K562 (cell line): ENCODE results near the gene KLRC3. TPM values are rescaled to one million over a fixed set of nuclear protein-coding genes. Genes with fewer than 3 reads are reported as not detected.

Source experiments
- BHLHE40 ChIP-seq: IDR thresholded peaks from 2 replicates; pipeline ENCODE4 v1.6.1; 2011; ENCODE audit warnings: low read length, improper control_type of control experiment
- CAMTA2 ChIP-seq: fragments of 250-450 bp; sonication (Bioruptor Pico); conservative IDR thresholded peaks from 2 replicates; pipeline ENCODE4 v1.5.1; 2022
- CBFB ChIP-seq: sonication (generic); formaldehyde crosslinking; IDR thresholded peaks from 2 replicates; pipeline ENCODE4 v1.4.0; 2020; ENCODE audit warnings: mild to moderate bottlenecking, missing genetic modification reagents
- EWSR1 ChIP-seq: fragments of 450-650 bp; IDR thresholded peaks from 2 replicates; pipeline ENCODE4 v1.6.1; 2018; ENCODE audit warnings: borderline replicate concordance, mild to moderate bottlenecking, low read depth, moderate library complexity; ENCODE audit not compliant: partially characterized antibody
- FOXA1 ChIP-seq: fragments of 450-650 bp; IDR thresholded peaks from 2 replicates; pipeline ENCODE4 v1.6.1; 2016; ENCODE audit warnings: mild to moderate bottlenecking, borderline replicate concordance
- FOXK1 ChIP-seq: sonication (generic); formaldehyde crosslinking; IDR thresholded peaks from 2 replicates; pipeline ENCODE4 v1.8.0; 2022; ENCODE audit warnings: missing genetic modification reagents, mild to moderate bottlenecking, borderline replicate concordance
- FUS ChIP-seq: fragments of 200-400 bp; formaldehyde crosslinking; optimal IDR thresholded peaks from 2 replicates; pipeline ENCODE3; 2017; ENCODE audit warnings: low read depth, low read length
- GATAD2B ChIP-seq: fragments of 450-650 bp; IDR thresholded peaks from 2 replicates; pipeline ENCODE4 v1.6.1; 2017; ENCODE audit warnings: mild to moderate bottlenecking, borderline replicate concordance
- HNRNPL ChIP-seq: fragments of 200-400 bp; formaldehyde crosslinking; IDR thresholded peaks from 2 replicates; pipeline ENCODE4 v1.6.1; 2017; ENCODE audit warnings: low read depth, mild to moderate bottlenecking, low read length
- HNRNPLL ChIP-seq: fragments of 200-400 bp; formaldehyde crosslinking; IDR thresholded peaks from 2 replicates; pipeline ENCODE4 v1.6.1; 2017; ENCODE audit warnings: low read length, low read depth, mild to moderate bottlenecking; ENCODE audit not compliant: poor library complexity, severe bottlenecking
- JUND ChIP-seq, 2 experiments: IDR thresholded peaks; 2 replicates in 1 of 2; 3 replicates in 1 of 2; pipeline ENCODE4 v1.6.1; 2011; ENCODE audit warnings: borderline replicate concordance in 2 of 2, low read depth in 2 of 2, low read length in 2 of 2, improper control_type of control experiment in 1 of 2, missing biosample characterization in 1 of 2, missing genetic modification characterization in 1 of 2, missing genetic modification reagents in 1 of 2
- L3MBTL2 ChIP-seq: fragments of 450-650 bp; IDR thresholded peaks from 2 replicates; pipeline ENCODE4 v1.6.1; 2016; ENCODE audit warnings: mild to moderate bottlenecking, moderate library complexity
- MBD2 ChIP-seq: sonication (generic); IDR thresholded peaks from 2 replicates; pipeline ENCODE4 v1.6.1; 2016; ENCODE audit warnings: low read depth, borderline replicate concordance
- NFATC3 ChIP-seq: fragments of 450-650 bp; IDR thresholded peaks from 2 replicates; pipeline ENCODE4 v1.6.1; 2017; ENCODE audit warnings: mild to moderate bottlenecking
- NFIX ChIP-seq: fragments of 250-450 bp; sonication (Bioruptor Pico); IDR thresholded peaks from 2 replicates; pipeline ENCODE4 v1.4.0; 2020; ENCODE audit warnings: low read depth, mild to moderate bottlenecking, moderate library complexity
- NFRKB ChIP-seq: fragments of 450-650 bp; IDR thresholded peaks from 2 replicates; pipeline ENCODE4 v1.6.1; 2016; ENCODE audit warnings: low read depth
- POLR2AphosphoS2 ChIP-seq: IDR thresholded peaks from 2 replicates; pipeline ENCODE4 v1.6.1; 2012; ENCODE audit warnings: low read length, improper control_type of control experiment
- SREBF1 ChIP-seq: fragments of 150-350 bp; IDR thresholded peaks from 2 replicates; pipeline ENCODE4 v1.6.1; 2014; ENCODE audit warnings: antibody characterized with exemption, low read depth, low read length, borderline replicate concordance
- TEAD4 ChIP-seq, 2 experiments: sonication (generic) in 1 of 2; formaldehyde crosslinking in 1 of 2; IDR thresholded peaks; 2 replicates each; pipeline versions ENCODE4 v1.6.1 to v1.8.0; 2012 to 2022; ENCODE audit warnings: borderline replicate concordance in 1 of 2, inconsistent platforms in 1 of 2, low read length in 1 of 2, mild to moderate bottlenecking in 1 of 2, missing genetic modification reagents in 1 of 2
- XRCC5 ChIP-seq: fragments of 200-400 bp; formaldehyde crosslinking; IDR thresholded peaks from 2 replicates; pipeline ENCODE4 v1.6.1; 2017; ENCODE audit warnings: low read depth, mild to moderate bottlenecking, low read length
- ZBTB1 ChIP-seq: sonication (generic); formaldehyde crosslinking; IDR thresholded peaks from 2 replicates; pipeline ENCODE4 v1.8.1; 2023; ENCODE audit warnings: missing genetic modification reagents, low read depth, mild to moderate bottlenecking, borderline replicate concordance
- ZBTB17 ChIP-seq: fragments of 450-650 bp; formaldehyde crosslinking; IDR thresholded peaks from 2 replicates; pipeline ENCODE4 v1.4.0; 2020; ENCODE audit warnings: mild to moderate bottlenecking
- ZBTB43 ChIP-seq: sonication (generic); formaldehyde crosslinking; IDR thresholded peaks from 2 replicates; pipeline ENCODE4 v1.8.0; 2023; ENCODE audit warnings: mild to moderate bottlenecking, missing genetic modification reagents
- ZC3H11A ChIP-seq: IDR thresholded peaks from 2 replicates; pipeline ENCODE4 v1.6.1; 2012; ENCODE audit warnings: low read depth, low read length, improper control_type of control experiment
- ZKSCAN3 ChIP-seq: fragments of 250-450 bp; sonication (Bioruptor Pico); IDR thresholded peaks from 2 replicates; pipeline ENCODE4 v1.4.0; 2020
- ZNF561 ChIP-seq: fragments of 450-650 bp; formaldehyde crosslinking; conservative IDR thresholded peaks from 2 replicates; pipeline ENCODE4 v1.4.0; 2020; ENCODE audit warnings: mild to moderate bottlenecking, moderate library complexity
- ZNF778 ChIP-seq: fragments of 450-650 bp; formaldehyde crosslinking; IDR thresholded peaks from 2 replicates; pipeline ENCODE4 v1.4.0; 2020; ENCODE audit warnings: mild to moderate bottlenecking, moderate library complexity
- ZNF79 ChIP-seq: fragments of 250-450 bp; sonication (Bioruptor Pico); IDR thresholded peaks from 2 replicates; pipeline ENCODE4 v1.4.0; 2020; ENCODE audit warnings: low read depth, mild to moderate bottlenecking, moderate library complexity
- ZNF830 ChIP-seq: fragments of 250-450 bp; sonication (Bioruptor Pico); IDR thresholded peaks from 2 replicates; pipeline ENCODE4 v1.5.0; 2021; ENCODE audit warnings: mild to moderate bottlenecking
- polyA plus RNA-seq, 8 experiments: library from polyadenylated mRNA; depleted of rRNA in 4 of 8; stranded (reverse) in 5 of 8; unstranded in 3 of 8; fragments of >200 nt; fragmentation: Nextera tagmentation in 2 of 8; fragmentation: Illumina TruSeq in 1 of 8; extraction: Ambion mirVana in 2 of 8; extraction: Trizol in 1 of 8; gene quantifications; 2 replicates each; pipeline versions ENCODE4 v1.2.1 to v1.2.3, GENCODE V29; 2011 to 2014; ENCODE audit warnings: inconsistent platforms in 1 of 8, missing spikeins in 1 of 8
- total RNA-seq, 7 experiments: library from RNA; depleted of rRNA in 6 of 7; stranded (reverse); fragments of >200 nt in 6 of 7; fragmentation: Illumina TruSeq in 2 of 7; extraction: Trizol in 2 of 7; gene quantifications; 2 replicates each; pipeline versions ENCODE4 v1.2.1 to v1.2.3, GENCODE V29; 2011 to 2021; ENCODE audit warnings: low replicate concordance in 1 of 7

The KLRC3 gene
- total and polyA plus RNA-seq, 9 of the 15 experiments (the other 6 are each of a cell fraction or from before 2014, with no cell fraction given), result 0.09 to 0.32 (median 0.18) TPM; not detected in 5

GRCh38 chr12:10363914-10364814 lies 56.2 kb downstream of the KLRC3 start (continued):
- TF ChIP-seq BHLHE40 (peak; percentile 38; the same call in 1 of the 2 replicates), HNRNPL (no peak), EWSR1 (no peak), ZNF79 (CRISPR knock-in tag) (no peak), MBD2 (no peak), FOXK1 (no peak), JUND (IDR thresholded peaks at IDR 0.05; ENCODE audit: borderline replicate concordance, low read depth, low read length) (no peak), JUND (tag; IDR thresholded peaks at IDR 0.05; ENCODE audit: borderline replicate concordance, low read depth, low read length) (no peak), FOXA1 (no peak), FUS (no peak), ZBTB17 (CRISPR knock-in tag) (no peak), ZNF561 (CRISPR knock-in tag) (no peak), XRCC5 (no peak), TEAD4 (IDR thresholded peaks at IDR 0.05; ENCODE audit: low read length) (no peak), TEAD4 (CRISPR knock-in tag; IDR thresholded peaks at IDR 0.05; ENCODE audit: borderline replicate concordance) (no peak), ZNF778 (CRISPR knock-in tag) (no peak), SREBF1 (no peak), ZBTB43 (CRISPR knock-in tag) (no peak), ZNF830 (CRISPR knock-in tag) (no peak), L3MBTL2 (peak; percentile 14; the same call in 1 of the 2 replicates), HNRNPLL (no peak), ZKSCAN3 (CRISPR knock-in tag) (no peak), GATAD2B (no peak), CBFB (no peak), NFIX (CRISPR knock-in tag) (no peak), CAMTA2 (CRISPR knock-in tag) (no peak), POLR2AphosphoS2 (no peak), ZBTB1 (CRISPR knock-in tag) (no peak), ZC3H11A (no peak), NFATC3 (no peak), NFRKB (peak; percentile 53; the same call in 1 of the 2 replicates)
